GM23338 (cell line): ENCODE results near the gene CBX5. TPM values are rescaled to one million over a fixed set of nuclear protein-coding genes. Genes with fewer than 3 reads are reported as not detected.

Source experiments
- ATAC-seq: fragments of 200-7000 bp; cut with Tn5 transposase; 3 replicates; pipeline ENCODE4 v1.9.1; 2020
- DNase-seq: peaks from one replicate; pipeline ENCODE4 v3.0.0-alpha.2; 2015; ENCODE audit warnings: low spot score
- H2AFZ ChIP-seq: fragments of 200-600 bp; sonication (generic); 2 replicates; pipeline ENCODE4 v1.8.0; 2016; ENCODE audit warnings: antibody characterized with exemption, mild to moderate bottlenecking, moderate library complexity
- H3F3A ChIP-seq: fragments of 200-600 bp; sonication (generic); replicated peaks from 2 replicates; pipeline ENCODE4 v1.8.0; 2017; ENCODE audit warnings: antibody characterized with exemption, mixed run types, low read depth
- H3K27ac ChIP-seq: fragments of 200-600 bp; sonication (generic); 2 replicates; pipeline ENCODE4 v1.6.1; 2016; ENCODE audit warnings: low read depth
- H3K27me3 ChIP-seq: fragments of 200-600 bp; sonication (generic); 2 replicates; pipeline ENCODE4 v1.8.0; 2016; ENCODE audit warnings: mild to moderate bottlenecking, mixed run types, moderate library complexity; ENCODE audit not compliant: insufficient read depth
- H3K36me3 ChIP-seq: fragments of 200-600 bp; sonication (generic); 2 replicates; pipeline ENCODE4 v1.8.0; 2016; ENCODE audit warnings: mild to moderate bottlenecking; ENCODE audit not compliant: insufficient read depth
- H3K4me1 ChIP-seq: fragments of 200-600 bp; sonication (generic); 2 replicates; pipeline ENCODE4 v1.8.0; 2016; ENCODE audit warnings: mild to moderate bottlenecking, moderate library complexity; ENCODE audit not compliant: insufficient read depth
- H3K4me2 ChIP-seq: fragments of 200-600 bp; sonication (generic); 2 replicates; pipeline ENCODE4 v1.7.1; 2017; ENCODE audit warnings: mixed run types
- H3K4me3 ChIP-seq: fragments of 200-600 bp; sonication (generic); 2 replicates; pipeline ENCODE4 v1.6.1; 2016; ENCODE audit warnings: mixed run types
- H3K79me2 ChIP-seq: fragments of 200-600 bp; sonication (generic); replicated peaks from 2 replicates; pipeline ENCODE4 v1.8.0; 2017; ENCODE audit warnings: mild to moderate bottlenecking; ENCODE audit not compliant: insufficient read depth
- H3K9me2 ChIP-seq: fragments of 200-600 bp; sonication (generic); 2 replicates; pipeline ENCODE4 v1.8.0; 2017; ENCODE audit not compliant: insufficient read depth
- H4K20me1 ChIP-seq: fragments of 200-600 bp; sonication (generic); replicated peaks from 2 replicates; pipeline ENCODE4 v1.8.0; 2017; ENCODE audit warnings: mild to moderate bottlenecking; ENCODE audit not compliant: insufficient read depth
- H3K27ac Mint-ChIP-seq: 2 replicates; pipeline ENCODE4 v1.8.0; 2020; ENCODE audit warnings: inconsistent platforms, mild to moderate bottlenecking, moderate library complexity, mixed read lengths
- H3K27me3 Mint-ChIP-seq: 3 replicates; pipeline ENCODE4 v1.8.0; 2022; ENCODE audit warnings: low read depth, mild to moderate bottlenecking, moderate library complexity, mixed read lengths, inconsistent platforms; ENCODE audit not compliant: insufficient read depth, poor library complexity
- H3K36me3 Mint-ChIP-seq: 3 replicates; pipeline ENCODE4 v1.8.0; 2021; ENCODE audit warnings: low read depth, mild to moderate bottlenecking, inconsistent platforms, moderate library complexity, mixed read lengths
- H3K4me1 Mint-ChIP-seq: 3 replicates; pipeline ENCODE4 v1.8.0; 2020; ENCODE audit warnings: mild to moderate bottlenecking, inconsistent platforms, mixed read lengths
- H3K4me3 Mint-ChIP-seq: 3 replicates; pipeline ENCODE4 v1.8.0; 2021; ENCODE audit warnings: moderate library complexity, mild to moderate bottlenecking, inconsistent platforms, mixed read lengths
- H3K9me3 Mint-ChIP-seq: 3 replicates; pipeline ENCODE4 v1.8.0; 2020; ENCODE audit warnings: moderate library complexity, mild to moderate bottlenecking, inconsistent platforms, mixed read lengths
- CREB1 ChIP-seq: fragments of 250-450 bp; sonication (Bioruptor Pico); IDR thresholded peaks from 2 replicates; pipeline ENCODE4 v1.5.0; 2020; ENCODE audit warnings: low read depth, mild to moderate bottlenecking, moderate library complexity
- EZH2phosphoT487 ChIP-seq: fragments of 200-600 bp; sonication (generic); IDR thresholded peaks from one replicate; pipeline ENCODE4 v1.8.1; 2018; ENCODE audit warnings: antibody characterized with exemption; ENCODE audit not compliant: unreplicated experiment
- REST ChIP-seq: IDR thresholded peaks from one replicate; pipeline ENCODE4 v1.6.1; 2018; ENCODE audit warnings: antibody characterized with exemption; ENCODE audit not compliant: unreplicated experiment
- ZNF462 ChIP-seq: fragments of 250-450 bp; sonication (Bioruptor Pico); IDR thresholded peaks from 2 replicates; pipeline ENCODE4 v1.5.0; 2020; ENCODE audit warnings: mild to moderate bottlenecking, moderate library complexity
- polyA plus RNA-seq: library from polyadenylated mRNA; unstranded; fragments of >200 nt; fragmentation: Nextera tagmentation; extraction: Ambion mirVana; gene quantifications from 2 replicates; pipeline ENCODE4 v1.2.1, GENCODE V29; 2016
- total RNA-seq: library from RNA; depleted of rRNA; stranded (reverse); fragments of >200 nt; shearing (Covaris generic); gene quantifications from 2 replicates; pipeline ENCODE4 v1.2.3, GENCODE V29; 2014

CBX5 gene
- total and polyA plus RNA-seq, 2 experiments from 2014 or later, result 152 to 212 TPM

DNA sequence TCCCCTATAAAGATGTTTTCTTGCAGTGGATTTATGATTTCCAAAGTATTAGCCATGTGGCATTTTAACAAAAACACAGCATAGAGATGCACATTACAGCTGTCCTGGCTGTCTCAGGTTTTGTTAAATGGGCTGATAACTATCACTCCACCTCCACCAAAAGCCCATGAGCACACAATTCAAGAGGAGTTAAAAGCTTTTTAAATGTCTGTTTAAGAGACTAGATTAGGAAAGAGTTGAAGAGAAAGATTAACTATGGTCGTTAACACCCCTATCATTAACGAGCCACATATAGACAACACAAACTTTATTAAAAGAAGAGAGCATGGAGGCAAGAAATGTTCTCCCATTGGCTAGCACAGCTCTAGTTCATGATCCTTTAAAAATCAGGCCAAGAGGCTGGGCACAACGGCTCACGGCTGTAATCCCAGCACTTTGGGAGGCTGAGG lies 14.5 kb downstream of the CBX5 start:
- H2AFZ ChIP-seq, result no peak overlapping the region
- peak overlapping the region; percentile 53 for H3K27ac ChIP-seq
- peaks cover 27% of the 10 kb centered on the region for H3K4me1 Mint-ChIP-seq
- H3K27me3 ChIP-seq, result no peaks in the 10 kb centered on the region
- no peak overlapping the region for H3K4me2 ChIP-seq
- DNase-seq (no peak), ATAC-seq (no peak)
- TF ChIP-seq ZNF462 (CRISPR knock-in tag), result no peak
- H3K27ac Mint-ChIP-seq, result no peak overlapping the region
- peaks cover 4% of the 10 kb centered on the region for H3K27me3 Mint-ChIP-seq
- peaks cover 6% of the 10 kb centered on the region; the same call in 2 of the 3 replicates for H3K36me3 Mint-ChIP-seq
- H3K79me2 ChIP-seq, result peaks cover 57% of the 10 kb centered on the region
- H3F3A ChIP-seq, result peaks cover 8% of the 10 kb centered on the region
- no peaks in the 10 kb centered on the region for H3K9me3 Mint-ChIP-seq
- H3K4me3 ChIP-seq, result no peak overlapping the region
- H3K36me3 ChIP-seq, result no peaks in the 10 kb centered on the region
- H3K9me2 ChIP-seq, result no peaks in the 10 kb centered on the region
- peaks cover 39% of the 10 kb centered on the region for H3K4me1 ChIP-seq
- H3K4me3 Mint-ChIP-seq, result no peak overlapping the region; the same call in 2 of the 3 replicates
- no peaks in the 10 kb centered on the region for H4K20me1 ChIP-seq

DNA sequence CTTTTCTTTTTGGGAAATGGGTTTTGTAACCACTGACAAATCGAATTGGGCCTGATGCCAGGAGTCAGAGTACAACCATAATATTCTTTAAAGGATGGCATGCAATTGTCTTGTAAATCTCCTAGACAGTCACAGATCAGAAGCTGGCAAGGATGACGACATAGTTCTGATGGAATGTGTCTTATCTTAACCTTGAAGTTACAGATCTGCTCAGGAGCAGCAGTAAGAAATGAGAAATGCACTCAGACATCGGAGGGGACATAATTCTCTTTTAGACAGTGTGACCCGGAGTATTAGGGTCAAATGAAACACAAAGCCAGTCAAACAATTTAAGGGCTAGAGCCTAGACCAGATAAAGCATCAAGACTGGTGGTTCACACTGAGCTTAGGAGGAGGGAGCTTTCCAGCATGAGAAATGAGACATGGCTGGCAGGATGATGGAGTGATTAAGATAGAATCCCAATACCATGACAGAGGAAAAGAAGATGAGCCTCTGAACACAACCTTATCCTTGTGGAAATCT lies 17.5 kb downstream of the CBX5 start:
- ATAC-seq (no peak), DNase-seq (peak; percentile 26)
- Histone ChIP-seq H3F3A (peaks cover 10% of the 10 kb centered on the region), H3K4me1 (peaks cover 56% of the 10 kb centered on the region), H3K27ac (peak overlapping the region; percentile 96), H2AFZ (no peak overlapping the region), H3K9me2 (no peaks in the 10 kb centered on the region), H3K79me2 (peaks cover 62% of the 10 kb centered on the region), H3K4me2 (peak overlapping the region; percentile 52), H3K36me3 (peaks cover under 1% of the 10 kb centered on the region; the same call in 1 of the 2 replicates), H3K4me3 (no peak overlapping the region), H3K27me3 (no peaks in the 10 kb centered on the region), H4K20me1 (no peaks in the 10 kb centered on the region)
- Mint-ChIP-seq H3K4me3 (peak overlapping the region; percentile 3; the same call in 1 of the 3 replicates), H3K36me3 (peaks cover 9% of the 10 kb centered on the region; the same call in 2 of the 3 replicates), H3K27ac (peak overlapping the region; percentile 84), H3K4me1 (peaks cover 51% of the 10 kb centered on the region), H3K9me3 (no peaks in the 10 kb centered on the region), H3K27me3 (peaks cover 10% of the 10 kb centered on the region)
- TF ChIP-seq REST, result no peak
- TF ChIP-seq EZH2phosphoT487, result no peak
- TF ChIP-seq CREB1 (CRISPR knock-in tag), result no peak
